Epithelial cell of proximal tubule (primary cell): ENCODE results near the gene SLC26A3. TPM values are rescaled to one million over a fixed set of nuclear protein-coding genes. Genes with fewer than 3 reads are reported as not detected.

Source experiments
- DNase-seq: peaks from one replicate; pipeline ENCODE4 v3.0.0-alpha.2; 2011; ENCODE audit warnings: low read depth
- H3K4me3 ChIP-seq: 2 replicates; pipeline ENCODE4 v1.5.1; 2011; ENCODE audit warnings: low read depth, mild to moderate bottlenecking, low read length
- CTCF ChIP-seq: conservative IDR thresholded peaks from 2 replicates; pipeline ENCODE4 v1.5.1; 2012; ENCODE audit warnings: low read depth, mild to moderate bottlenecking, low read length
- total RNA-seq: library from RNA; depleted of rRNA; stranded (reverse); fragments of >200 nt; gene quantifications from 2 replicates; pipeline ENCODE4 v1.2.3, GENCODE V29; 2015

Gene SLC26A3
- total RNA-seq, 1 donor from 2014 or later, result not detected

- no peak for DNase-seq
- TF ChIP-seq CTCF, result no peak
- no peak overlapping the region for H3K4me3 ChIP-seq
These were observed 3.3 kb downstream of the SLC26A3 start for GRCh38 chr7:107799647-107800264.

GRCh38 chr7:107792364-107792763, 10.7 kb downstream of the SLC26A3 start:
- no peak overlapping the region for H3K4me3 ChIP-seq
- DNase-seq, result no peak
- no peak for TF ChIP-seq CTCF

DNA sequence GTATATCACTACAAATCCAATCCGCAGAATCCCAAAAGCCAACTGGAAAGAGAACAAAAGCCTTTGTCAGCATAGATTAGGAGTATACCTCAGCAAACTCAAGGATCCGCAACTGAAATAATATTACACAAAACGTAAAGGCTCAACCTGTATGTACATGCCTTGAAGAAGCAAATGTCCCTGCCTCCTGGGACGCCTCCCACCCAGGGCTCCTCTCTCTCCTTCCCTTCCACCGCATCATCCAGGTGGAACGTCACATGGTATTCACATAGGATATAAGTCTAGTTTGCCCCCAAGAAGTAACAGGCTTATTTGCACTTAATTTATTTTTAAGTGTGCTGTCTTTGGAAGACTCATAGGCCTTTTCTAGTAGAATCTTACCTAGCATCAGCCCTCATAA, 13.4 kb downstream of the SLC26A3 start:
- TF ChIP-seq CTCF, result no peak
- no peak overlapping the region for H3K4me3 ChIP-seq
- DNase-seq, result no peak

- TF ChIP-seq CTCF, result no peak
- DNase-seq, result no peak
- no peak overlapping the region for H3K4me3 ChIP-seq
These were observed 14.4 kb downstream of the SLC26A3 start for GRCh38 chr7:107788662-107789061.

GRCh38 chr7:107788216-107788615, 14.8 kb downstream of the SLC26A3 start:
- TF ChIP-seq CTCF, result no peak
- H3K4me3 ChIP-seq, result no peak overlapping the region
- no peak for DNase-seq

DNA sequence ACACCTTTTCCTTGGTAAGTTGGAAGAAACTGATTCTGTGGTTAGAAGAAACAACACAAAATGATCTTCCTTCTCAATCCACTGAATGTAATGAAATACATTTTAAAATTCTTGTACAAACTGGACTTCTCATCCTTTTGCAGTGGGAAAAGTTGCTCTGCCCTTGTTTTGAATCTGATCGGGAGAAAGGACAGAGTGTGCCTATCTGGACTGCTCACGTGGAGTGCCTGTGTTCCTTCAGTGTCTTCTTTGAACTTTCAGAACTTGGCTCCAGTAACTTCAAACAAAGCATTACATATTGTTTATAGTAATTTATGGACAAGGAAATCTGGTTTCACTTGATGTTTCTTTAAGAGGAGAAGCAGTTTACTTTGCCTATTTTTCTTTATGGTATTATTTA, 17.1 kb downstream of the SLC26A3 start:
- H3K4me3 ChIP-seq, result no peak overlapping the region
- TF ChIP-seq CTCF, result no peak
- no peak for DNase-seq

GRCh38 chr7:107785170-107785569, 17.9 kb downstream of the SLC26A3 start:
- TF ChIP-seq CTCF, result no peak
- no peak for DNase-seq
- no peak overlapping the region for H3K4me3 ChIP-seq
